Esophagus squamous epithelium (tissue), 5 donors: ENCODE data around the gene KCNMA1. TPM values are rescaled to one million over a fixed set of nuclear protein-coding genes. Genes with fewer than 3 reads are reported as not detected.

Experiments
- DNase-seq: peaks from one replicate; lab custom pipeline; 2025; lab: John Stamatoyannopoulos, UW
- H3K27ac ChIP-seq, 4 donors: fragments of 200-600 bp; sonication (generic); one replicate each; pipeline ENCODE4 v1.5.1; 2016 to 2019; ENCODE audit warnings: mild to moderate bottlenecking in 1 of 4
- H3K27me3 ChIP-seq, 4 donors: fragments of 200-600 bp; sonication (generic); 1 replicate in 3 of 4; 2 replicates in 1 of 4; pipeline versions ENCODE4 v1.5.1 to v1.6.0; 2017 to 2021; ENCODE audit warnings: antibody characterized with exemption in 1 of 4
- H3K36me3 ChIP-seq, 3 donors: fragments of 200-600 bp; sonication (generic); one replicate each; pipeline ENCODE4 v1.5.1; 2016 to 2019
- H3K4me1 ChIP-seq, 3 donors: fragments of 200-600 bp; sonication (generic); one replicate each; pipeline ENCODE4 v1.5.1; 2017 to 2019
- H3K4me3 ChIP-seq, 4 donors: fragments of 200-600 bp; sonication (generic); 1 replicate in 3 of 4; 2 replicates in 1 of 4; pipeline ENCODE4 v1.5.1; 2016 to 2019; ENCODE audit warnings: mild to moderate bottlenecking in 2 of 4, moderate library complexity in 1 of 4
- H3K9me3 ChIP-seq, 3 donors: fragments of 200-600 bp; sonication (generic); one replicate each; pipeline ENCODE4 v1.5.1; 2016 to 2019
- POLR2A ChIP-seq, 4 donors: fragments of 450-650 bp; IDR thresholded peaks; one replicate each; pipeline ENCODE4 v1.6.1; 2017; ENCODE audit warnings: antibody characterized with exemption in 4 of 4, mild to moderate bottlenecking in 4 of 4, moderate library complexity in 3 of 4
- WGBS, 2 donors: methylation state at CpG; one replicate each; pipeline ENCODE4 v1.1.5; 2018; 5-methylcytosine and 5-hydroxymethylcytosine counted together
- intact Hi-C: fragments of 100-400 bp; cut with DNase I; formaldehyde crosslinking; loops from one replicate; pipeline ENCODE4 v1.15.0; 2022
- total RNA-seq, 4 donors: library from RNA; depleted of rRNA; stranded (reverse); fragments of >200 nt; gene quantifications; one replicate each; pipeline ENCODE4 v1.1.0, GENCODE V29; 2016
- TF ChIP-seq, protein P1 (sequence below), 6 experiments: fragments of 450-650 bp in 4 of 6; fragments of 200-600 bp in 2 of 6; sonication (generic) in 2 of 6; IDR thresholded peaks; one replicate each; pipeline ENCODE4 v1.5.1; 2016 to 2019; ENCODE audit warnings: antibody characterized with exemption in 6 of 6, mild to moderate bottlenecking in 4 of 6, moderate library complexity in 4 of 6
- donor health status: DM: yes; HTN: yes; CAD: no.

KCNMA1 gene
- total RNA-seq, 4 donors from 2014 or later, result 7.5 to 74.2 (median 18.0) TPM

DNA sequence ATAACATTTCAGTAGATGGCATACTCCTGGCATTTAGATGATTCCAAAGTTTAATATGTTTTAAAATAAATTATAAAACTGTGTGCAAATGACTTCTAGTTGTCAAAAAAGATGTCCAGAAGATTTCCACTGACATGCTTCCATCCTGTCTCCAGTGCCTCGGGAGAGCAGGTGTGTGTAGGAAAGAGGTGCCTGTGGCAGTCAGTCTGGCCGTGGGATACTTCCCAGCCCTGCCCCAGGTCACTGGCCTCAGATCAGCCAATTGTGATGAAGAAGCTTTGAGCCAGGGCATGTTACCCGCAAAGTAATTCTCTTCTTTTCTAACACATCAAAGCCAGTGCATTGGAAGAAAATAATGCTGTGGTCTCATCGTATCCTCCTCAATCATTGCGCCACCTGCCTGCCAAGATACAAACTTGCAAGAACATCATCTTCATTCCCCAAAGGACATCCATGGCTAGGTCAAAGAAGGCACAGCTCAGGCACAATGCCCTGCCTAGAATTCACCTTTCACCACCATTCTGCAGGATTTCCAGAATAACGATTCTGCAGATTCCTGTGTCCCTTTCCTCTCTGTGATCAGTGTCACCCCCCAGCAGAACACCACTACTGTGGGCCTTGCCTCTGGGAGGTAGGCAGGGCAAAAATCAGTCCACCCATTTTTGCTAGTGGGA is 6.3 kb upstream of the KCNMA1 start:
- peaks cover 0 to 12% (median 2%) of the 10 kb centered on the region in 3 donors for H3K4me1 ChIP-seq
- DNase-seq, result no peak
- H3K27ac ChIP-seq, result no peak overlapping the region
- no peaks in the 10 kb centered on the region for H3K9me3 ChIP-seq
- TF ChIP-seq POLR2A (IDR thresholded peaks at IDR 0.05), result no peak
- TF ChIP-seq, protein P1, sequence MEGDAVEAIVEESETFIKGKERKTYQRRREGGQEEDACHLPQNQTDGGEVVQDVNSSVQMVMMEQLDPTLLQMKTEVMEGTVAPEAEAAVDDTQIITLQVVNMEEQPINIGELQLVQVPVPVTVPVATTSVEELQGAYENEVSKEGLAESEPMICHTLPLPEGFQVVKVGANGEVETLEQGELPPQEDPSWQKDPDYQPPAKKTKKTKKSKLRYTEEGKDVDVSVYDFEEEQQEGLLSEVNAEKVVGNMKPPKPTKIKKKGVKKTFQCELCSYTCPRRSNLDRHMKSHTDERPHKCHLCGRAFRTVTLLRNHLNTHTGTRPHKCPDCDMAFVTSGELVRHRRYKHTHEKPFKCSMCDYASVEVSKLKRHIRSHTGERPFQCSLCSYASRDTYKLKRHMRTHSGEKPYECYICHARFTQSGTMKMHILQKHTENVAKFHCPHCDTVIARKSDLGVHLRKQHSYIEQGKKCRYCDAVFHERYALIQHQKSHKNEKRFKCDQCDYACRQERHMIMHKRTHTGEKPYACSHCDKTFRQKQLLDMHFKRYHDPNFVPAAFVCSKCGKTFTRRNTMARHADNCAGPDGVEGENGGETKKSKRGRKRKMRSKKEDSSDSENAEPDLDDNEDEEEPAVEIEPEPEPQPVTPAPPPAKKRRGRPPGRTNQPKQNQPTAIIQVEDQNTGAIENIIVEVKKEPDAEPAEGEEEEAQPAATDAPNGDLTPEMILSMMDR (IDR thresholded peaks at IDR 0.05), result peak in 5 of 6 experiments; percentile 41 to 70 (median 53)
- WGBS, 2 donors, result 34 to 38% methylated on average over 6 of the region's 6 CpGs
- peaks cover 0 to 49% (median 0%) of the 10 kb centered on the region in 4 donors for H3K27me3 ChIP-seq
- no peaks in the 10 kb centered on the region for H3K36me3 ChIP-seq
- intact Hi-C loops, result no loop called here
- H3K4me3 ChIP-seq, result no peak overlapping the region

DNA sequence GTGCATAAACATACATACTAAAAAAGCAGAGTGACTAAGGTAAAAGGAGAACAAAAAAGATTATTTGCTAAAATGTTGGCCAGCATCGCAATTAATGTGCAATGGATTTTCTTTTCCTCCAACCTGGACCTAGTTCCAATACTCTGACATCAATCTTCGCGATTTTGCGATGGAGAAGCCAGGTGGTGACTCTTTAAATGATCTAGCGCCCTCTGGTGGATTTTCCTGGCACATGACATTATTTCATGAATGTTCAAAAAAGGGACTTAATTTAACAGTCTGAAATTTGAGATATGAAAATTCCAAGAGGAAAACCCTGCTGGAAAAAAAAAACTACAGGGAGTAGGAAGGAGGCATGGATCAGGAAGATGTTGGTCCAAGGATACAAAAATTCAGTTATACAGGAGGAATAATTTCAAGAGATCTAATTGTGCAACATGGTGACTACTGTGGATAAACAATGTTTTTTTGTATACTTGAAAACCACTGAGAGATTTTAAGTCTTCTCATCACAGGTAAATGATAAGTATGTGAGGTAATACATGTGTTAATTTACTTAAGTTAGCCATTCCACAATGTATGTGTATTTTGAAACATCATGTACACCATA is 4.3 kb upstream of the KCNMA1 start:
- Histone ChIP-seq H3K27me3 (peaks cover 0 to 57% (median 0%) of the 10 kb centered on the region in 4 donors), H3K4me1 (peaks cover 5 to 28% (median 6%) of the 10 kb centered on the region in 3 donors), H3K9me3 (no peaks in the 10 kb centered on the region), H3K27ac (no peak overlapping the region), H3K4me3 (no peak overlapping the region), H3K36me3 (no peaks in the 10 kb centered on the region)
- intact Hi-C loops, result no loop called here
- DNase-seq, result no peak
- TF ChIP-seq, protein P1 (IDR thresholded peaks at IDR 0.05), result peak; percentile 80 to 95 (median 84)
- TF ChIP-seq POLR2A (IDR thresholded peaks at IDR 0.05), result no peak
- 0% methylated on average over 5 of the region's 5 CpGs for WGBS, 2 donors

DNA sequence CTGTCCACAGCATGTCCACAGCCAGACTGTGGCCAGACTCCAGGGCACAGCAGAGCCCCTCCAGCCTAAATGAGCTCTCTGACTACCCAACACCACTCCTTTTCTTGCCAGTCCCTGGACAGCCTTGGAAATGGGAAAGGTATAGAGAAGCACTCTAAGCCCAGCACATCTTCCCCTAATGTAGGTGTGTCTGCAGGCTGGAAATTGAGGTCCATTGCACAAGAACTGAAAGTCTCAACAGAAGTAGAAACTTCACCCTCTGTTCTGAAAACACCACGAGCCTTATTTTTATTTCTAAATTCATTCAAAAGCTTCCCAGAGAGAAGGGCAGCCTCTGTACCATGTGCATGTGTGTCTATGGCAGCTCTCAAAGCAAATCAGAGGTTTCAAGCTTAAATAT is 3.7 kb upstream of the KCNMA1 start:
- no peak overlapping the region for H3K27ac ChIP-seq
- no peak for DNase-seq
- no peak overlapping the region for H3K4me3 ChIP-seq
- intact Hi-C loops, result no loop called here
- H3K9me3 ChIP-seq, result no peaks in the 10 kb centered on the region
- 0 to 33% methylated on average over 1 of the region's 1 CpG for WGBS, 2 donors
- H3K4me1 ChIP-seq, result peaks cover 5 to 34% (median 6%) of the 10 kb centered on the region in 3 donors
- H3K36me3 ChIP-seq, result no peaks in the 10 kb centered on the region
- H3K27me3 ChIP-seq, result peaks cover 0 to 59% (median under 1%) of the 10 kb centered on the region in 4 donors
- TF ChIP-seq POLR2A (IDR thresholded peaks at IDR 0.05), result no peak
- TF ChIP-seq, protein P1 (IDR thresholded peaks at IDR 0.05), result no peak

DNA sequence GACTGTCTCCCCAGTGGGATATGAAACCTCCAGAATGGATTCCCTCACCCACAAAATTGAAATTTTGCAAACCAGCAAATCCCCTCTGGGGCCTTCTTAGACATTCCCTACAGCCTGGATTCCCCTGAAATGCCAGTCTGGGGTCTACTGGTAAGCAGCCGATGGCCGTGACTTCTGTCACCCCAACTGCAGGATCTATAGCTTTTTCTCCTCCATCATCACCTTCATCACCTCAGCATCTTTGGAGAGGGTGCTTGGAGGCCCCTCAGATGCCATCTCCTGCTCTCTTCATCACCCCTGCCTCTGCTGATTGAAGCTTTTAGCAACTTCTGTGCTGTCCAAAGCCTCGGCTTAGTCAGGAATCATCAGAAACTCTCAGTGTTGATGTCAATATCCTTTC is 2.6 kb upstream of the KCNMA1 start:
- DNase-seq, result no peak
- intact Hi-C loops, result no loop called here
- H3K4me1 ChIP-seq, result peaks cover 5 to 44% (median 6%) of the 10 kb centered on the region in 3 donors
- H3K9me3 ChIP-seq, result no peaks in the 10 kb centered on the region
- H3K27me3 ChIP-seq, result peaks cover 0 to 65% (median 2%) of the 10 kb centered on the region in 4 donors
- H3K36me3 ChIP-seq, result no peaks in the 10 kb centered on the region
- H3K4me3 ChIP-seq, result no peak overlapping the region
- TF ChIP-seq, protein P1 (IDR thresholded peaks at IDR 0.05), result no peak
- TF ChIP-seq POLR2A (IDR thresholded peaks at IDR 0.05), result no peak
- no peak overlapping the region for H3K27ac ChIP-seq
- WGBS, 2 donors, result 73 to 96% methylated on average over 3 of the region's 3 CpGs

- no peak for TF ChIP-seq POLR2A (IDR thresholded peaks at IDR 0.05)
- no peak for DNase-seq
- Histone ChIP-seq H3K27me3 (peaks cover 0 to 67% (median 2%) of the 10 kb centered on the region in 4 donors), H3K4me1 (peaks cover 5 to 48% (median 6%) of the 10 kb centered on the region in 3 donors), H3K27ac (no peak overlapping the region), H3K4me3 (no peak overlapping the region), H3K9me3 (no peaks in the 10 kb centered on the region), H3K36me3 (no peaks in the 10 kb centered on the region)
- 66 to 90% methylated on average over 2 to 3 of the region's 3 CpGs for WGBS, 2 donors
- intact Hi-C loops, result loop anchor here (5.0 to 10.0 kb wide), 2 partner anchors 145 to 252 kb away; no protein-coding TSS in a partner anchor
Observed at GRCh38 chr10:77639756-77640155, 2.1 kb upstream of the KCNMA1 start.
